H9 (cell line): ENCODE results near the gene NDC1. TPM values are rescaled to one million over a fixed set of nuclear protein-coding genes. Genes with fewer than 3 reads are reported as not detected.

Experiments used
- DNase-seq: peaks from one replicate; pipeline ENCODE4 v3.0.0-alpha.2; 2017
- H2AFZ ChIP-seq: one replicate; pipeline ENCODE4 v1.6.1; 2013; ENCODE audit warnings: mild to moderate bottlenecking, low read length, control low read depth, moderate library complexity
- H2AK5ac ChIP-seq: 2 replicates; pipeline ENCODE4 v1.6.1; 2013; ENCODE audit warnings: low read length, control low read depth, mixed read lengths; ENCODE audit not compliant: insufficient read length
- H2BK120ac ChIP-seq: one replicate; pipeline ENCODE4 v1.6.1; 2013; ENCODE audit warnings: low read depth, mild to moderate bottlenecking, low read length, control low read depth, inconsistent platforms; ENCODE audit not compliant: poor library complexity, severe bottlenecking
- H2BK12ac ChIP-seq: 2 replicates; pipeline ENCODE4 v1.6.1; 2013; ENCODE audit warnings: low read length, control low read depth, mixed read lengths, low read depth; ENCODE audit not compliant: insufficient read length
- H2BK15ac ChIP-seq: 2 replicates; pipeline ENCODE4 v1.6.1; 2013; ENCODE audit warnings: low read depth, low read length, control low read depth
- H2BK20ac ChIP-seq: one replicate; pipeline ENCODE4 v1.6.1; 2013; ENCODE audit warnings: low read depth, mild to moderate bottlenecking, low read length, control low read depth, inconsistent platforms; ENCODE audit not compliant: poor library complexity, severe bottlenecking
- H2BK5ac ChIP-seq: 2 replicates; pipeline ENCODE4 v1.6.1; 2013; ENCODE audit warnings: low read length, control low read depth, mixed read lengths; ENCODE audit not compliant: insufficient read length
- H3K14ac ChIP-seq: 2 replicates; pipeline ENCODE4 v1.6.1; 2013; ENCODE audit warnings: low read length, control low read depth; ENCODE audit not compliant: insufficient read depth
- H3K18ac ChIP-seq: 2 replicates; pipeline ENCODE4 v1.6.1; 2013; ENCODE audit warnings: low read depth, mild to moderate bottlenecking, mixed read lengths, low read length, control low read depth; ENCODE audit not compliant: insufficient read length
- H3K23ac ChIP-seq: 2 replicates; pipeline ENCODE4 v1.6.1; 2013; ENCODE audit warnings: low read length, control low read depth, mixed read lengths, low read depth; ENCODE audit not compliant: insufficient read length
- H3K23me2 ChIP-seq: 2 replicates; pipeline ENCODE4 v1.6.1; 2013; ENCODE audit warnings: low read depth, mild to moderate bottlenecking, mixed read lengths, low read length, control low read depth; ENCODE audit not compliant: insufficient read length, poor library complexity, severe bottlenecking
- H3K27ac ChIP-seq: 2 replicates; pipeline ENCODE4 v1.5.1; 2013; ENCODE audit warnings: low read length, control low read depth, mixed read lengths, low read depth; ENCODE audit not compliant: insufficient read length
- H3K27me3 ChIP-seq: 2 replicates; pipeline ENCODE4 v1.6.1; 2013; ENCODE audit warnings: low read length, control low read depth, inconsistent platforms; ENCODE audit not compliant: insufficient read depth
- H3K4ac ChIP-seq: 2 replicates; pipeline ENCODE4 v1.6.1; 2013; ENCODE audit warnings: low read depth, mild to moderate bottlenecking, control low read depth, inconsistent platforms, low read length, moderate library complexity
- H3K4me1 ChIP-seq: 2 replicates; pipeline ENCODE4 v1.6.1; 2013; ENCODE audit warnings: low read length, control low read depth, inconsistent platforms; ENCODE audit not compliant: insufficient read depth
- H3K4me2 ChIP-seq: 2 replicates; pipeline ENCODE4 v1.6.1; 2013; ENCODE audit warnings: low read length, control low read depth, mixed read lengths; ENCODE audit not compliant: insufficient read length, insufficient read depth
- H3K56ac ChIP-seq: 2 replicates; pipeline ENCODE4 v1.6.1; 2013; ENCODE audit warnings: low read depth, mild to moderate bottlenecking, mixed read lengths, low read length, control low read depth; ENCODE audit not compliant: insufficient read length
- H3K79me1 ChIP-seq: 2 replicates; pipeline ENCODE4 v1.6.1; 2013; ENCODE audit warnings: low read depth, mild to moderate bottlenecking, moderate library complexity, low read length, control low read depth, inconsistent platforms; ENCODE audit not compliant: insufficient read depth, poor library complexity, severe bottlenecking
- H3K79me2 ChIP-seq: 2 replicates; pipeline ENCODE4 v1.6.1; 2013; ENCODE audit warnings: low read length, control low read depth, inconsistent platforms; ENCODE audit not compliant: insufficient read depth
- H3K9ac ChIP-seq: 2 replicates; pipeline ENCODE4 v1.6.1; 2013; ENCODE audit warnings: low read length, control low read depth, mixed read lengths; ENCODE audit not compliant: insufficient read length; ENCODE audit errors: extremely low read depth
- H3K9me3 ChIP-seq: one replicate; pipeline ENCODE4 v1.6.1; 2013; ENCODE audit warnings: low read depth, low read length, inconsistent platforms; ENCODE audit not compliant: control insufficient read depth
- H3T11ph ChIP-seq: one replicate; pipeline ENCODE4 v1.6.1; 2013; ENCODE audit warnings: mild to moderate bottlenecking, low read length, control low read depth, inconsistent platforms
- H4K20me1 ChIP-seq: one replicate; pipeline ENCODE4 v1.6.1; 2013; ENCODE audit not compliant: control insufficient read depth, insufficient read length, insufficient read depth
- H4K5ac ChIP-seq: 2 replicates; pipeline ENCODE4 v1.6.1; 2013; ENCODE audit warnings: low read depth, mild to moderate bottlenecking, mixed read lengths, low read length, control low read depth; ENCODE audit not compliant: insufficient read length
- H4K8ac ChIP-seq: replicated peaks from 2 replicates; pipeline ENCODE4 v1.6.1; 2013; ENCODE audit warnings: low read length, control low read depth, mixed read lengths, low read depth; ENCODE audit not compliant: insufficient read length
- H4K91ac ChIP-seq: 2 replicates; pipeline ENCODE4 v1.6.1; 2013; ENCODE audit warnings: low read depth, mild to moderate bottlenecking, moderate library complexity, mixed read lengths, low read length, control low read depth; ENCODE audit not compliant: insufficient read length
- H3K27ac Mint-ChIP-seq, 3 experiments: 2 replicates in 2 of 3; 3 replicates in 1 of 3; pipeline ENCODE4 v1.8.0; 2020 to 2021; ENCODE audit warnings: mixed read lengths in 3 of 3, mild to moderate bottlenecking in 1 of 3, moderate library complexity in 1 of 3
- H3K27me3 Mint-ChIP-seq: 2 replicates; pipeline ENCODE4 v1.8.0; 2021; ENCODE audit warnings: low read depth, mild to moderate bottlenecking, moderate library complexity, mixed read lengths
- H3K36me3 Mint-ChIP-seq, 3 experiments: 2 replicates in 2 of 3; 3 replicates in 1 of 3; pipeline ENCODE4 v1.8.0; 2020 to 2021; ENCODE audit warnings: low read depth in 3 of 3, mixed read lengths in 3 of 3; ENCODE audit not compliant: insufficient read depth in 1 of 3
- H3K4me1 Mint-ChIP-seq, 2 experiments: 2 replicates each; pipeline ENCODE4 v1.8.0; 2020; ENCODE audit warnings: mixed read lengths in 2 of 2
- H3K4me3 Mint-ChIP-seq, 2 experiments: 2 replicates in 1 of 2; 3 replicates in 1 of 2; pipeline ENCODE4 v1.8.0; 2020 to 2021; ENCODE audit warnings: mild to moderate bottlenecking in 2 of 2, mixed read lengths in 2 of 2, moderate library complexity in 1 of 2
- H3K9me3 Mint-ChIP-seq, 2 experiments: 2 replicates in 1 of 2; 3 replicates in 1 of 2; pipeline ENCODE4 v1.8.0; 2020; ENCODE audit warnings: mild to moderate bottlenecking in 2 of 2, mixed read lengths in 2 of 2, moderate library complexity in 1 of 2
- WGBS: extraction: QIAGEN DNeasy Blood & Tissue Kit; methylation state at CpG from one replicate; pipeline ENCODE4 v1.1.7; 2013; ENCODE audit warnings: missing lambda C conversion rate, low lambda C conversion rate, mixed read lengths; ENCODE audit not compliant: insufficient read length; ENCODE audit errors: extremely low coverage; 5-methylcytosine and 5-hydroxymethylcytosine counted together
- total RNA-seq: library from RNA; stranded (reverse); gene quantifications from 2 replicates; pipeline ENCODE4 v1.2.1, GENCODE V29; 2021
- TF ChIP-seq, protein P1 (sequence below): fragments of 200-600 bp; sonication (generic); conservative IDR thresholded peaks from 3 replicates; pipeline ENCODE4 v1.8.0; 2021; ENCODE audit warnings: antibody characterized with exemption, mild to moderate bottlenecking

The NDC1 gene
- total RNA-seq, 1 experiment from 2014 or later = 49.3 TPM

DNA sequence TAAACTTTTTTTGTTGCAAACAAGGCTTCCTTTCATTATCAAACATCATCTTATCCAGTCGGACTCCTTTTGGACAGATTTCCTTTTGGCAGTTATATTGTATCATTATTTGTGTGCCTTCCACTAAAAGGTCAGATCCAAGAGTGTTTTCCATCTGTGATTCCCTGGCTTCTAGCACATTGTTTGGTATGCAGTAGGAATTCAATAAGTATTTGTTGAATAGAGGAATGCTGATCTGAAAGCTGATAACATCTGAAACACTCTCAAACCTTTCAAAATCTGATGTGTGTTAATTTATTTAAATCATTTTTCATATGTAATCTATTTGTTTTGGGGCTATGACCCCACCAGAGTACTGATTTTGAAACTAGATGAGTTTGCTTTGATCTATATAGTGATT, 39.0 kb downstream of the NDC1 start:
- Histone ChIP-seq H3K4ac (no peak overlapping the region), H3K27me3 (no peaks in the 10 kb centered on the region), H3K9ac (no peak overlapping the region), H3K23ac (no peak overlapping the region), H2AFZ (no peak overlapping the region), H2AK5ac (no peak overlapping the region), H3K23me2 (no peaks in the 10 kb centered on the region), H3K14ac (no peak overlapping the region), H3T11ph (no peak overlapping the region), H3K79me2 (no peaks in the 10 kb centered on the region), H3K4me1 (no peaks in the 10 kb centered on the region), H3K4me2 (no peak overlapping the region), H4K5ac (no peak overlapping the region), H4K91ac (no peak overlapping the region), H3K27ac (no peak overlapping the region), H2BK120ac (no peak overlapping the region), H4K8ac (no peak overlapping the region), H3K56ac (no peak overlapping the region), H2BK5ac (no peak overlapping the region), H3K9me3 (no peaks in the 10 kb centered on the region), H2BK15ac (no peak overlapping the region), H3K79me1 (no peaks in the 10 kb centered on the region), H2BK12ac (no peak overlapping the region), H4K20me1 (no peaks in the 10 kb centered on the region), H3K18ac (no peak overlapping the region), H2BK20ac (no peak overlapping the region)
- WGBS = no CpG with 5 or more reads among the region's 1 CpG
- H3K4me3 Mint-ChIP-seq = no peak overlapping the region
- DNase-seq = no peak
- H3K9me3 Mint-ChIP-seq = no peaks in the 10 kb centered on the region
- H3K36me3 Mint-ChIP-seq = peaks cover 28 to 83% (median 65%) of the 10 kb centered on the region in 3 experiments; a peak in 6 of 7 replicates
- no peak overlapping the region for H3K27ac Mint-ChIP-seq
- H3K4me1 Mint-ChIP-seq = no peaks in the 10 kb centered on the region
- TF ChIP-seq, protein P1, sequence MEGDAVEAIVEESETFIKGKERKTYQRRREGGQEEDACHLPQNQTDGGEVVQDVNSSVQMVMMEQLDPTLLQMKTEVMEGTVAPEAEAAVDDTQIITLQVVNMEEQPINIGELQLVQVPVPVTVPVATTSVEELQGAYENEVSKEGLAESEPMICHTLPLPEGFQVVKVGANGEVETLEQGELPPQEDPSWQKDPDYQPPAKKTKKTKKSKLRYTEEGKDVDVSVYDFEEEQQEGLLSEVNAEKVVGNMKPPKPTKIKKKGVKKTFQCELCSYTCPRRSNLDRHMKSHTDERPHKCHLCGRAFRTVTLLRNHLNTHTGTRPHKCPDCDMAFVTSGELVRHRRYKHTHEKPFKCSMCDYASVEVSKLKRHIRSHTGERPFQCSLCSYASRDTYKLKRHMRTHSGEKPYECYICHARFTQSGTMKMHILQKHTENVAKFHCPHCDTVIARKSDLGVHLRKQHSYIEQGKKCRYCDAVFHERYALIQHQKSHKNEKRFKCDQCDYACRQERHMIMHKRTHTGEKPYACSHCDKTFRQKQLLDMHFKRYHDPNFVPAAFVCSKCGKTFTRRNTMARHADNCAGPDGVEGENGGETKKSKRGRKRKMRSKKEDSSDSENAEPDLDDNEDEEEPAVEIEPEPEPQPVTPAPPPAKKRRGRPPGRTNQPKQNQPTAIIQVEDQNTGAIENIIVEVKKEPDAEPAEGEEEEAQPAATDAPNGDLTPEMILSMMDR = no peak
- H3K27me3 Mint-ChIP-seq = no peaks in the 10 kb centered on the region
